HepG2 (cell line): Measurements from ENCODE around the gene CLDN19. TPM values are rescaled to one million over a fixed set of nuclear protein-coding genes. Genes with fewer than 3 reads are reported as not detected.

ENCODE experiments used
- CC2D1A ChIP-seq: sonication (generic); formaldehyde crosslinking; IDR thresholded peaks from 2 replicates; pipeline ENCODE4 v1.8.1; 2023; ENCODE audit warnings: mild to moderate bottlenecking, missing genetic modification reagents
- ETV5 ChIP-seq: IDR thresholded peaks from 2 replicates; pipeline ENCODE4 v1.6.1; 2018; ENCODE audit warnings: missing biosample characterization, missing genetic modification reagents, inconsistent platforms, borderline replicate concordance
- GLI4 ChIP-seq: sonication (generic); formaldehyde crosslinking; IDR thresholded peaks from 2 replicates; pipeline ENCODE4 v1.5.1; 2020; ENCODE audit warnings: missing genetic modification reagents, mild to moderate bottlenecking, moderate library complexity, borderline replicate concordance
- HCFC1 ChIP-seq: fragments of 150-350 bp; IDR thresholded peaks from 2 replicates; pipeline ENCODE4 v1.6.1; 2014; ENCODE audit warnings: low read depth, low read length
- KMT2B ChIP-seq: IDR thresholded peaks from 2 replicates; pipeline ENCODE4 v1.6.1; 2016; ENCODE audit warnings: missing genetic modification reagents, missing compliant biosample characterization
- NFKB2 ChIP-seq: sonication (generic); formaldehyde crosslinking; IDR thresholded peaks from 2 replicates; pipeline ENCODE4 v1.4.0; 2020; ENCODE audit warnings: missing genetic modification reagents, borderline replicate concordance
- NRL ChIP-seq: sonication (generic); formaldehyde crosslinking; IDR thresholded peaks from 2 replicates; pipeline ENCODE4 v1.5.0; 2020; ENCODE audit warnings: missing genetic modification reagents, mild to moderate bottlenecking, moderate library complexity, borderline replicate concordance
- POLR2AphosphoS5 ChIP-seq: IDR thresholded peaks from 2 replicates; pipeline ENCODE4 v1.6.1; 2012; ENCODE audit warnings: low read depth, low read length
- PRPF4 ChIP-seq: fragments of 200-400 bp; formaldehyde crosslinking; IDR thresholded peaks from 2 replicates; pipeline ENCODE4 v1.6.1; 2016; ENCODE audit warnings: low read length, low read depth; ENCODE audit not compliant: poor library complexity, severe bottlenecking
- RBFOX2 ChIP-seq: fragments of 200-400 bp; formaldehyde crosslinking; IDR thresholded peaks from 2 replicates; pipeline ENCODE4 v1.6.1; 2017; ENCODE audit warnings: low read depth, mild to moderate bottlenecking, low read length
- RFX3 ChIP-seq: IDR thresholded peaks from 2 replicates; pipeline ENCODE4 v1.6.1; 2016; ENCODE audit warnings: missing biosample characterization, missing genetic modification reagents
- RFXANK ChIP-seq: IDR thresholded peaks from 2 replicates; pipeline ENCODE4 v1.6.1; 2016
- SMAD9 ChIP-seq: sonication (generic); formaldehyde crosslinking; IDR thresholded peaks from 2 replicates; pipeline ENCODE4 v1.5.1; 2020; ENCODE audit warnings: mild to moderate bottlenecking, missing genetic modification reagents
- SOX5 ChIP-seq: IDR thresholded peaks from 2 replicates; pipeline ENCODE4 v1.6.1; 2016; ENCODE audit warnings: borderline replicate concordance
- SOX6 ChIP-seq, 2 experiments: fragments of 450-650 bp in 1 of 2; sonication (generic) in 1 of 2; formaldehyde crosslinking in 1 of 2; IDR thresholded peaks; 2 replicates each; pipeline versions ENCODE4 v1.4.0 to v1.6.1; 2017 to 2020; ENCODE audit warnings: antibody characterized with exemption in 1 of 2, mild to moderate bottlenecking in 1 of 2, missing genetic modification reagents in 1 of 2
- ZBTB43 ChIP-seq: sonication (generic); formaldehyde crosslinking; conservative IDR thresholded peaks from 2 replicates; pipeline ENCODE4 v1.4.0; 2020; ENCODE audit warnings: missing genetic modification reagents
- ZNF143 ChIP-seq: sonication (generic); formaldehyde crosslinking; IDR thresholded peaks from 2 replicates; pipeline ENCODE4 v1.4.0; 2020; ENCODE audit warnings: missing genetic modification reagents
- ZNF317 ChIP-seq: sonication (generic); formaldehyde crosslinking; IDR thresholded peaks from 2 replicates; pipeline ENCODE4 v1.5.0; 2020; ENCODE audit warnings: mild to moderate bottlenecking, missing genetic modification reagents
- ZNF629 ChIP-seq: sonication (generic); formaldehyde crosslinking; conservative IDR thresholded peaks from 2 replicates; pipeline ENCODE4 v1.5.0; 2020; ENCODE audit warnings: missing genetic modification reagents
- ZNF7 ChIP-seq: IDR thresholded peaks from 2 replicates; pipeline ENCODE4 v1.6.1; 2016; ENCODE audit warnings: missing biosample characterization, missing genetic modification reagents
- ZNF83 ChIP-seq: sonication (generic); formaldehyde crosslinking; IDR thresholded peaks from 2 replicates; pipeline ENCODE4 v1.4.0; 2020; ENCODE audit warnings: missing genetic modification reagents, mild to moderate bottlenecking, borderline replicate concordance
- ZNF839 ChIP-seq: sonication (generic); formaldehyde crosslinking; IDR thresholded peaks from 2 replicates; pipeline ENCODE4 v1.4.0; 2020; ENCODE audit warnings: missing genetic modification reagents, mild to moderate bottlenecking, borderline replicate concordance
- ZSCAN29 ChIP-seq: sonication (generic); formaldehyde crosslinking; conservative IDR thresholded peaks from 2 replicates; pipeline ENCODE4 v1.4.0; 2020; ENCODE audit warnings: mild to moderate bottlenecking, missing genetic modification reagents
- polyA plus RNA-seq, 8 experiments: library from polyadenylated mRNA; depleted of rRNA in 3 of 8; stranded (reverse) in 7 of 8; unstranded in 1 of 8; fragments of >200 nt; fragmentation: Illumina TruSeq in 4 of 8; extraction: Trizol in 4 of 8; gene quantifications; 2 replicates each; pipeline versions ENCODE4 v1.2.1 to v1.2.3, GENCODE V29; 2011 to 2016; ENCODE audit warnings: low read depth in 4 of 8, missing spikeins in 1 of 8, mixed read lengths in 1 of 8; ENCODE audit not compliant: insufficient read depth in 1 of 8
- total RNA-seq, 5 experiments: library from RNA; depleted of rRNA; stranded (reverse); fragments of >200 nt; fragmentation: Illumina TruSeq; extraction: Trizol; gene quantifications; 2 replicates each; pipeline ENCODE4 v1.2.3, GENCODE V29; 2016; ENCODE audit warnings: low read depth in 1 of 5
- TF ChIP-seq, protein P1 (sequence below): sonication (generic); formaldehyde crosslinking; IDR thresholded peaks from 2 replicates; pipeline ENCODE4 v1.4.0; 2020; ENCODE audit warnings: missing genetic modification reagents, mild to moderate bottlenecking, borderline replicate concordance
- TF ChIP-seq, protein P2 (sequence below): sonication (generic); formaldehyde crosslinking; IDR thresholded peaks from 2 replicates; pipeline ENCODE4 v1.4.0; 2020; ENCODE audit warnings: missing genetic modification reagents
- TF ChIP-seq, protein P3 (sequence below): IDR thresholded peaks from 2 replicates; pipeline ENCODE4 v1.6.1; 2016; ENCODE audit warnings: control low read depth

The CLDN19 gene
- total and polyA plus RNA-seq, 2 of the 13 experiments (the other 11 are each of a cell fraction or from before 2014, with no cell fraction given) = 5.0 to 7.6 TPM

DNA sequence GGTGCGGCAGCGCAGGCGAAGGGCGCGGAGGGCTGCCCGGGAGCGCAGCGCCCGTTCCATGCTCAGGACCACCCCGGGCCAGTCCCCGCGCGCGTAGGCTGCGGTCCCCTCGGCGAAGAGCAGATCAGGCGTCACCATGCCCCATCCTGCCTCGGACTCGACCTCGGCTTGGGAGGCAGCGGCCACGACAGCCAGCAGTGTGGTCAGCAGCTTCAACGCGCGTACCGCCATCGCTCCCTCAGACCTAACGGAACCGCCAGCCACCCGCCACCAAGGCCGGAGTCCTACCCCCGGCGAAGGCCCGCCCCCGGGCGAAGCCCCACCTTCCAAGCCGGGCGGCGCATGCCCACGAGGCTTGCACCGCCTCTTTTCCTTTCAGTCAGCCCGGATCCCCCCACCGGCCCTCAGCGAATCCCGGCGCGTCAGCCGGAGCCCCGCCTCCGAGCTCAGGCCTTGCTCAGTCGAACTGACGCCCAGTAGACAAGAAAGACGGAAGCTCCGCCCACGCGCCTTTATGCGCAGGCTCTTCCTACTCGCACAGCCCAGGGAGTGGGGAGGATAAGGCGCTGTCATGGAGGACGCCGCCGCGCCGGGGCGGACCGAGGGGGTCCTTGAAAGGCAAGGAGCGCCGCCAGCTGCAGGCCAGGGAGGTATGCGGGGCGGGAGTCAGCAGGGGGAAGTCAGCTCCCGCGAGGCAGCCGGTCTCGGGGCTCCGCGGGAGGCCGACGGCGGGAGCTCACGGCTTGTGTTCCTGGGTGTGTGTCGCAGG is 26.9 kb upstream of the CLDN19 start, which contains the start of the genes C1orf50 and P3H1 (continued):
- no peak for TF ChIP-seq SOX6 (IDR thresholded peaks at IDR 0.05)
- peak; percentile 37; the same call in 1 of the 2 replicates for TF ChIP-seq SOX6 (CRISPR knock-in tag; IDR thresholded peaks at IDR 0.05)
- TF ChIP-seq ZNF317 (CRISPR knock-in tag) = no peak
- no peak for TF ChIP-seq SMAD9 (CRISPR knock-in tag)
- peak; percentile 47; the same call in 1 of the 2 replicates for TF ChIP-seq ZNF629 (CRISPR knock-in tag)
- TF ChIP-seq HCFC1 = no peak
- no peak for TF ChIP-seq ZNF143 (CRISPR knock-in tag)
- TF ChIP-seq, protein P1, sequence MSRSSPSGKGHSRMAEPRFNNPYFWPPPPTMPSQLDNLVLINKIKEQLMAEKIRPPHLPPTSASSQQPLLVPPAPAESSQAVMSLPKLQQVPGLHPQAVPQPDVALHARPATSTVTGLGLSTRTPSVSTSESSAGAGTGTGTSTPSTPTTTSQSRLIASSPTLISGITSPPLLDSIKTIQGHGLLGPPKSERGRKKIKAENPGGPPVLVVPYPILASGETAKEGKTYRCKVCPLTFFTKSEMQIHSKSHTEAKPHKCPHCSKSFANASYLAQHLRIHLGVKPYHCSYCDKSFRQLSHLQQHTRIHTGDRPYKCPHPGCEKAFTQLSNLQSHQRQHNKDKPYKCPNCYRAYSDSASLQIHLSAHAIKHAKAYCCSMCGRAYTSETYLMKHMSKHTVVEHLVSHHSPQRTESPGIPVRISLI (CRISPR knock-in tag) = no peak
- no peak for TF ChIP-seq ZNF7
- TF ChIP-seq GLI4 (CRISPR knock-in tag) = peak; percentile 70; the same call in 1 of the 2 replicates
- peak; percentile 83; the same call in 1 of the 2 replicates for TF ChIP-seq NRL (CRISPR knock-in tag)
- TF ChIP-seq, protein P2, sequence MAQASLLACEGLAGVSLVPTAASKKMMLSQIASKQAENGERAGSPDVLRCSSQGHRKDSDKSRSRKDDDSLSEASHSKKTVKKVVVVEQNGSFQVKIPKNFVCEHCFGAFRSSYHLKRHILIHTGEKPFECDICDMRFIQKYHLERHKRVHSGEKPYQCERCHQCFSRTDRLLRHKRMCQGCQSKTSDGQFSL (CRISPR knock-in tag) = 0 out of 2 replicates have a peak, but pooled peaks have one; percentile 39
- peak; percentile 63; the same call in 1 of the 2 replicates for TF ChIP-seq ZSCAN29 (CRISPR knock-in tag)
- peak; percentile 92 for TF ChIP-seq RBFOX2
- TF ChIP-seq ZBTB43 (CRISPR knock-in tag) = no peak
- no peak for TF ChIP-seq RFXANK (CRISPR knock-in tag)
- no peak for TF ChIP-seq RFX3
- TF ChIP-seq PRPF4 = no peak
- no peak for TF ChIP-seq ZNF83 (CRISPR knock-in tag)
- no peak for TF ChIP-seq ETV5 (CRISPR knock-in tag)
- TF ChIP-seq, protein P3, sequence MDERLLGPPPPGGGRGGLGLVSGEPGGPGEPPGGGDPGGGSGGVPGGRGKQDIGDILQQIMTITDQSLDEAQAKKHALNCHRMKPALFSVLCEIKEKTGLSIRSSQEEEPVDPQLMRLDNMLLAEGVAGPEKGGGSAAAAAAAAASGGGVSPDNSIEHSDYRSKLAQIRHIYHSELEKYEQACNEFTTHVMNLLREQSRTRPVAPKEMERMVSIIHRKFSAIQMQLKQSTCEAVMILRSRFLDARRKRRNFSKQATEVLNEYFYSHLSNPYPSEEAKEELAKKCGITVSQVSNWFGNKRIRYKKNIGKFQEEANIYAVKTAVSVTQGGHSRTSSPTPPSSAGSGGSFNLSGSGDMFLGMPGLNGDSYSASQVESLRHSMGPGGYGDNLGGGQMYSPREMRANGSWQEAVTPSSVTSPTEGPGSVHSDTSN = no peak
- no peak for TF ChIP-seq CC2D1A (CRISPR knock-in tag)
- peak; percentile 93 for TF ChIP-seq POLR2AphosphoS5
- no peak; the same call in 1 of the 2 replicates for TF ChIP-seq KMT2B (CRISPR knock-in tag)
- no peak for TF ChIP-seq SOX5
- 0 out of 2 replicates have a peak, but pooled peaks have one; percentile 53 for TF ChIP-seq ZNF839 (CRISPR knock-in tag)
- peak; percentile 78 for TF ChIP-seq NFKB2 (CRISPR knock-in tag)
